DMS153 treated with DMSO at 0.1 percent for 48 hours (cell line): ENCODE data around the gene MAST4.

Experiments used
- DNase-seq: peaks from one replicate; lab custom pipeline; 2025; ENCODE audit not compliant: unreplicated experiment; lab: John Stamatoyannopoulos, UW

MAST4 gene

GRCh38 chr5:66644111-66644510, 47.9 kb downstream of the MAST4 start:
- DNase-seq: no peak

- no peak for DNase-seq
Measured at GRCh38 chr5:66645039-66645438, 48.8 kb downstream of the MAST4 start.

- no peak for DNase-seq
Measured at GRCh38 chr5:66646570-66646969, 50.4 kb downstream of the MAST4 start.

GRCh38 chr5:66647146-66647856, 51.1 kb downstream of the MAST4 start:
- no peak for DNase-seq

- DNase-seq: no peak
Measured at GRCh38 chr5:66652818-66653217, 56.6 kb downstream of the MAST4 start.

- DNase-seq: no peak
Measured at GRCh38 chr5:66653325-66653724, 57.1 kb downstream of the MAST4 start.

GRCh38 chr5:66655395-66656324, 59.5 kb downstream of the MAST4 start:
- DNase-seq: no peak

- no peak for DNase-seq
Measured at GRCh38 chr5:66658516-66658915, 62.3 kb downstream of the MAST4 start.

- DNase-seq: no peak
Measured at GRCh38 chr5:66659780-66660179, 63.6 kb downstream of the MAST4 start.

GRCh38 chr5:66660396-66660795, 64.2 kb downstream of the MAST4 start:
- no peak for DNase-seq

GRCh38 chr5:66661149-66661548, 65.0 kb downstream of the MAST4 start:
- no peak for DNase-seq

- DNase-seq: peak; percentile 43
Measured at GRCh38 chr5:66666778-66667177, 70.6 kb downstream of the MAST4 start.

GRCh38 chr5:66669086-66669861, 73.1 kb downstream of the MAST4 start:
- DNase-seq: no peak

GRCh38 chr5:66669862-66670195, 73.6 kb downstream of the MAST4 start:
- no peak for DNase-seq

- DNase-seq: no peak
Measured at GRCh38 chr5:66671305-66671704, 75.1 kb downstream of the MAST4 start.

GRCh38 chr5:66674802-66675201, 78.6 kb downstream of the MAST4 start:
- no peak for DNase-seq

- no peak for DNase-seq
Measured at GRCh38 chr5:66675406-66675805, 79.2 kb downstream of the MAST4 start.

GRCh38 chr5:66680221-66680620, 84.0 kb downstream of the MAST4 start:
- DNase-seq: no peak

GRCh38 chr5:66680804-66681203, 84.6 kb downstream of the MAST4 start:
- DNase-seq: no peak

GRCh38 chr5:66684663-66685062, 88.5 kb downstream of the MAST4 start:
- DNase-seq: no peak

GRCh38 chr5:66689522-66690220, 93.5 kb downstream of the MAST4 start:
- DNase-seq: no peak
